Suppressor macrophage treated with lipopolysaccharide for 4 hours (primary cell): ENCODE data around the gene SYVN1.
A peak's percentile ranks its signal among the peaks of the same experiment; 100 is the strongest.
"Not testable (repeated sequence)": the region's sequence is repeated elsewhere in the genome, so short reads cannot be mapped to it uniquely, and the experiment has no call there.

Source experiments
- DNase-seq: peaks from one replicate; pipeline ENCODE4 v3.0.0-alpha.2; 2020

The SYVN1 gene

DNA sequence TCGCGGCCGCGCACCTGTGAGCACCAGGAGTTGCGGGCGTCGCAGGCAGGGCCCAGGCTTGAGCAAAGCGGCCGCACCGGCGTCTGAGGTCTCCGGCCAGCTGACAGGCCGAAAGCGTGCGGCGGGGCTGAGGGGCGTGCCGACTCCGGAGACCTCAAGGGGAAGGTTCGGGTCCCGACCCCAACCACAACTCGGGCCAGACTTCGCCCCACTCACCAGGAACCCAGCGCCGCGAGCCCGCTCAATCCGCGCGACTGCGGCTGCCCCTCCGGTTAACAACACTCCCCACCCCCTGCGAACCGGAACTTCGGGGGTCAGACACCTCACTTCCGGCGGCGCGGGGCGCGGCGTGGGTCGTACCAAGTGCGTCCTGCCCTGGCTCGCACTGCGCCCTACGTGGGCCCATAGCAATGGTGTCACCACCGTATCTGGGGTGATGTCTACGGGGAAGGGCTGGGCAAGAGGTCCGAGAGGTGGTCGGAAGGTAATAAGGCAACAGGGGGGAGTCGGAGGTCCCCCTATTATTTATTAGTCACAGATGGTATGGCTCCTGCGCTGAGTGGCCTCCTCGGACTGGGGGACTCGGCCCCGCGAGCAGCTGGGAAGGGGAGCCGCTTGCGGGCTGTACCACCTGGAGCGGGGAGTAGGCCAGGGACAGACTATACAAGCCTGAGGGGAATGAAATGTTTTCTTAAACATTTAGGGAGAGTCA is at the start of gene SYVN1:
Gene SYVN1, minus strand, starts transcription at position 280 of the 712 bp plus-strand sequence. CDS start 918 bp downstream, outside the sequence.
- peak; percentile 95 for DNase-seq

DNA sequence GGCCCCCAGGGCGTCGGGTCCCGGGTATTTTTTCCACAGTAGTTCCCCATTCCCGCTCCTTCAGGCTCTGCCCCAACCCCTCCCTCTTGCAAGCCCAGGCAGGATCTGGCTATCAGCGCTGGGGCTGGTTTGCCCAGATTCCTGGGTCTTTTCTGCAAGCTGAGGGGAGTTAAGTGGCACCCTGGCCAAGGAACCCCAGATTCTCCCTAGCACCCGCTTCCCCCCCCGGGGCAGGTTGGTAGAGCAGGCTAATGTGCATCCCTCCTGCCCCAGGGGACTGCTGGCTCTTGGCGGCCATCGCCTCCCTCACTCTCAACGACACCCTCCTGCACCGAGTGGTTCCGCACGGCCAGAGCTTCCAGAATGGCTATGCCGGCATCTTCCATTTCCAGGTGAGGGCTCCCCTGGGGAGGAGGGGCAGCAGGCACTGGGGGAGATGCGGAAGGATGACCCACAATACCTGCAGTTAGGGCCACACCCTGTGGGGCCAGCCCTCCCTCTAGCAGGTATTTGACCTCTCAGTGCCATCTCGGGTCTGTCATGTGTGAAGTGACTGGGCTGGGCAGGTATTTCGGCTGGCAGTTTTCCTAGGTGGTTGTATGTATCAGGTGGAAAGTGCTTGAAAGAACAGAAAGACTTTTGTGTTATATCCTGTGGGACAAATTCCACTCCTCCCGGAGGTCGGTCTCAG is 49.0 kb upstream of the SYVN1 start:
- no peak for DNase-seq

DNA sequence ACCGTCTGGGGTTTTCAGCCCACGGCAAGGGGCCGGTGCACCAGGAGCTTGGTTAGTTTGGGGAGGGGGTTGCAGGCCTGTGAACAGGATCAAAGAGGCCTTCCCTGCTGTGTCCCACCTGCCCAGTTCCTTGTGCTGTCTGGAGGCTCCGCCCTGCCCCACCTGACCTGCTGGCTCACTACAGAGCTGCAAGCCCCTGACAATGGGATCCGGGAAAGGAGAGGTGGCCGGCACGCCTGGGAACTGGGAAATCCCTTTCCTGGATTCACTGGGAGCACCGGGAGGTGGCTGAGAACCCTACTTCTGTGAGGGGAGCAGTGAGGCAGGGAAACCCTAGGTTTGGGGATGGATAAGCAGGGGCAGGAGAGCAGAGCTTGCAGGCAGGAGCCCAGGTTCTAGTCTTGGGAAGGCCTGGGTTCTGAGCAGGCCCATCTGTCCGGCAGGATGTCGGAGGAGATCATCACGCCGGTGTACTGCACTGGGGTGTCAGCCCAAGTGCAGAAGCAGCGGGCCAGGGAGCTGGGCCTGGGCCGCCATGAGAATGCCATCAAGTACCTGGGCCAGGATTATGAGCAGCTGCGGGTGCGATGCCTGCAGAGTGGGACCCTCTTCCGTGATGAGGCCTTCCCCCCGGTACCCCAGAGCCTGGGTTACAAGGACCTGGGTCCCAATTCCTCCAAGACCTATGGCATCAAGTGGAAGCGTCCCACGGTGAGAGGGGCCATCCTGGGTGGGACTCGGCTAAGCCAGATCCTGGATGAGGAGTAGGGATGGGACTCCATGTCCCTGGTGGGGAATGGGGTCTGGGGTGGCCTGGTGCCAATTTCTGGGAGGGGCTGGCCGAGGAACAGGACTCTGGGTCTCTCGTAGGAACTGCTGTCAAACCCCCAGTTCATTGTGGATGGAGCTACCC is 48.2 kb upstream of the SYVN1 start:
- DNase-seq: no peak

DNA sequence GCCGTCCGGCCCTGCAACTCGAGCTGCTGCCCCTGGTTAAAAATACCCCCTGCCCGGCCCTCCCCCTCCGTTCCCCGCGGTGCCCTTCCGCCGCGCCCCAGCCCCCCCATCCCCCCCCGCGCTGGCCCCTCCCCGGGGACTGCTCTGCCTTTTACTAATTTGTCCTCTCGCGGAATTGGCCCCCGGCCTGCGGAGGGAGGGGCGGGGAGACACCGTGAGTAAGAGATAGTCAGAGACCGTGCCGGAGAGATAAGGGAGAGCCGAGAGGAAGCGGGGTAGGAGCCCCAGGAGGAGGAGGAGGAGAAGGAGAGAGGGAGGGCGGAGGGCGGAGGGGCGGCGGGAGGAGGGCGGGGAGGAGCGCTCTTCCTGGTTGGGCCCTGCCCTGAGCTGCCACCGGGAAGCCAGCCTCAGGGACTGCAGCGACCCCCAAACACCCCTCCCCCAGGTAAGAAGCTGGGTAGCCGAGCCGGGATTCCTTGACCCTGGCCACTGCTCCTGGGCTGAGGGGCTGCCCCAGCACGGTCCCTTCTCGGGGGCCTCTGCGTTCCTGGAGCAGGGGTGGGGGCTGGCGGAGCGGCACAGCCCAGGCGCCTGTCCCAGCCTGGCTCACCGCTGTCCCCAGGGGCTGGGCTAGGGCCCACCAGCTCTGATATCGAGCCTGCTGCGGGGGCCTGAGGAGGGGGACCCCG is 47.4 kb upstream of the SYVN1 start, which contains the start of gene CAPN1:
Gene CAPN1, plus strand, starts transcription at position 360 of the 689 bp plus-strand sequence. CDS start 774 bp downstream, outside the sequence.
- DNase-seq: peak; percentile 75

DNA sequence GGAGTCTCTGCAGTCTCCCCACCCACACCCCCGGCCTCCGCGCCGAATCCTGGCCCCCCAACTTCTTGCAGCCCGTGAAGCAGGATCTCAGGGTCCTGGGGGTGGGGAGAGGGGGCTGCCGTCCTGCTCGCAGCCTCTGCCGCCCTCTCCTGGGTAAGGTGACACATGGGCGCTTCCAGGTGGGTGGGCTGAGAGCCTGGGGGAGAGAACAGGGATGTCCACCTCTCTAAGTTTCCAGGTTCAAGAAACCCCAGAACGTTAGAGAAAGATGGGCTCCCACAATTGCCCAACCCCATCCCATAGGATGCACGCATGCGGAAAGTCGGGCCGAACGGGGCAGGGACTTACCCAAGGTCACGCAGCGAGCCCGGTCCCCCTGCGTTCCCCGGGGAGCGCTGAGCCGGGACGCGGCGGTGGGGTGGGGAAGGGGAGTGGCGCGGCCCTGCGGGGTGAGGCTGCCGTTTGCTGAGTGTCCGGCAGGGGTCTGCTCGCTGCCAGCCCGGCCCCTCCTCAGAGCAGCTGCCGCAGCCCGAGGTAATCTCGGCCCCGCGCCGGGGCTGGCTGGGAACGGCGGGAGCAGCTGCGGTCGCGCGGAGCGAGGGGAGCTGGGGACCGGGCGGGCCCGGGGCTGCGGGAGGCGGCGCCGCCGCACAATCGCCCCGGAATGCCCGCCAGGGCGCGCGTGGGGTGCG is 46.7 kb upstream of the SYVN1 start:
- DNase-seq: peak; percentile 71

DNA sequence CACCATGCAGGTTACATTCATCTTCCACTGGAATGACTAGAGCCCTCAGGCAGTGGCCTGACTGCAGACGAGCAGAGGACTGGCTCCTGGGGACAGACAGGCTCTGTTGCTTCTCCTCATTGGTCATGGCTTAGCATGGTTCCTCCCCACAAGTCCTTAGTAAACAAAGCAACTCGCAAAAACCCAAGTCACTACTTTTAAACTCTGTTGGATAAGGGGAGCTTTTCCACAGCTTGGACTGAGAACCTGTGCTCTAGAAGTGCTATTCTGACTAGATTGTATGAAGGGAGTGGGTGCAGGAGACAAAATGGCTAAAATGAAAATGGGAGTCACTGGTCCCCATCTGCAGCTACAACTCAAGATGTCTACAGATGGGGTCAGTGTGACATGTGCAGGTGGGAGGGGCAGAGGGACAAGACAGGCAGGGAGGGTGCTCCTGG is 40.3 kb upstream of the SYVN1 start:
- not testable (repeated sequence) for DNase-seq

DNA sequence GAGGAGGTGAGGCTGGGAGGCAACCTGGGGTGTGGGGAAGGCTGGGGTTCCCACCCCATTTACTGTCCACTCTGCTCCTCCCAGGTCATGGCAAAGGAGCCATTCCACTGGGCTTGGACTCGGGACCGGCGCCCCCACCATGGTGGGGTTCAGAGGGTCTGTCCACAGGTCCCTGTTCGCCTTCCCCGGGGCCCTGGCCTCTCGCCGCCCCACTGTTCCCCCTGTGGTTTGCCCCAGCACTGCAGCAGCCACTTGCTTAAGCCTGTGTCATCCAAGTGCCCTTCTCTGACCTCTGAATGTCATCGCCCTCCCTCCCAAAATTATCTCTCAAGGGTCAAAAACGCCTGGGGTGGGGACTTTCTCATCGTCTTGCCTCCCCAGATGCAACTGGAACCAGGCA is 38.3 kb upstream of the SYVN1 start:
- no peak for DNase-seq

DNA sequence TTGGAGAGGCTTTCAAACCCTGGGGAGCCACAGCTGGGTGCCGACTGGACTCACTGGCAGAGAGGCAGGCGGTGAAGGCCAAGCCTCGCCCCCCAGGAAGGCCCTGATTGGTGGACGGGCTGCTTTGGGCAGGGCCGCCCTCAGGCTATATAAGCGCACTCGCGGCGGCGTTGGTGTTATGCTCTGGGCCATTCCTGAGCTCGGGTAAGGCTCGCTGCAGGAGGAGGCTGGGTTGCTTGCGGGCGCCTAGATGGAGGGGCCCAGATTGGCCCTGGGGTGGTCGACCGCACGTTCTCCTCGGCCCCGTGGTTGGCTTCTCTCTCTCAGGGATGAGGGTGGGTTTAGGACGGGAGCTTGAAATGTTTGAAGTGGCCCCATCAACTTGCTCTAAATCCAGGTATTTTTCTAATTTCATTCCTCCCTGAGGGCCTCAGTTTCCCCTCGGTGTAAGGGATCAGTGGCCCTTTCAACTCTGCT is 35.8 kb upstream of the SYVN1 start, which contains the start of gene SPDYC:
Gene SPDYC, plus strand, starts transcription at position 176 of the 477 bp plus-strand sequence. CDS start 1,125 bp downstream, outside the sequence.
- DNase-seq: no peak

DNA sequence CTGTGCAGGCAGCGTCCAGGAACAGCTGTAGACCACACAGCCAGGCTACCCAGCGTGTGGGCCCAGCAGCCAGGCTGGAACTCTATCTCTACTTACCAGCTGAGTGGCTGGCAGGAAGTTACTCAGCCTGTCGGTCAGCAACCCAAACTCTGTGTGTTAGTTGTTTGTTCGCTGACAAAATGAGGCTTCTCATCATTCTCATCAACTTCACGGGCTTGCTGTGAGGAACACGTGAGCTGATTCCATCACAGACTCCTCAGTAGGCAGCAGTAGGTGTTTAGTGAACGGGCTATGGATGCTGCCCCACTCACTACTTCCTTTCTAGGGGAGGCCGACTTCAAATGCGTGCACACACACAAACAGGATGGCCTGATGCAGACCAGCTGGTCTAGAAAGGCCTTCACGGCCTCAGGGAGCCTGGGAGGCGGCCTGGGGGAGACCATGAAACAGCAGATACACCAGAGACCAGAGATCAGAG is 34.9 kb upstream of the SYVN1 start:
- DNase-seq: no peak

DNA sequence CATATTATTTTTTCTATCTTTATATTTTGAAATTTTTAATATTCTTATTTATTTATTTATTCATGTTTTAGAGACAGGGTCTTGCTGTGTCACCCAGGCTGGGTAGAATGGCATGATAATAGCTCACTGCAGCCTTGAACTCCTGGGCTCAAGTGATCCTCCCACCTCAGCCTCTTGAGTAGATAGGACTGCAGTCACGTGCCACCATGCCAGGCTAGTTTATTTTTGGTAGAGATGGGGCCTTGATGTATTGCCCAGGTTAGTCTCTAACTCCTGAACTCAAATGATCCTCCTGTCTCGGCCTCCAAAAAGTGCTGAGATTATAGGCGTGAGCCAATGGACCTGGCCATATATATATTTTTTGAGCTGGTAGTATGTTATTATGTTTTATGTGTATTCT is 33.3 kb upstream of the SYVN1 start:
- DNase-seq: no peak

DNA sequence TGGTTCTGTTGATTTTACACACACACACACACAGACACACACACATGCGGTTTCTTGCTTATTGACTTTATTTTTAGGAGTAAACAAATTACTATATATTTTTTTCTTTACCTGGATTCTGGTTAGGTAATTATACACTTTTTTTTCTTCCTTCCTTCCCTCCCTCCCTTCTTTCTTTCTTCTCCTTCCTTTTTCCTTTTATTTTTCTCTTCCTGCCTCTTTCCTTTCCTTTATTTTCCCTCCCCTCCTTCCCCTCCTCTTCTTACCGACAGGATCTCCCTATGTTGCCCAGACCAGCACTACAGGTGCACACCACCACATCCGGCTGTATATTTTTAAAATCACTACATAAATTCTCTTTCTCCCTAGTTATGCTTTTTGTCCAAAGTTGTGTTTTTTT is 32.6 kb upstream of the SYVN1 start:
- no peak for DNase-seq

DNA sequence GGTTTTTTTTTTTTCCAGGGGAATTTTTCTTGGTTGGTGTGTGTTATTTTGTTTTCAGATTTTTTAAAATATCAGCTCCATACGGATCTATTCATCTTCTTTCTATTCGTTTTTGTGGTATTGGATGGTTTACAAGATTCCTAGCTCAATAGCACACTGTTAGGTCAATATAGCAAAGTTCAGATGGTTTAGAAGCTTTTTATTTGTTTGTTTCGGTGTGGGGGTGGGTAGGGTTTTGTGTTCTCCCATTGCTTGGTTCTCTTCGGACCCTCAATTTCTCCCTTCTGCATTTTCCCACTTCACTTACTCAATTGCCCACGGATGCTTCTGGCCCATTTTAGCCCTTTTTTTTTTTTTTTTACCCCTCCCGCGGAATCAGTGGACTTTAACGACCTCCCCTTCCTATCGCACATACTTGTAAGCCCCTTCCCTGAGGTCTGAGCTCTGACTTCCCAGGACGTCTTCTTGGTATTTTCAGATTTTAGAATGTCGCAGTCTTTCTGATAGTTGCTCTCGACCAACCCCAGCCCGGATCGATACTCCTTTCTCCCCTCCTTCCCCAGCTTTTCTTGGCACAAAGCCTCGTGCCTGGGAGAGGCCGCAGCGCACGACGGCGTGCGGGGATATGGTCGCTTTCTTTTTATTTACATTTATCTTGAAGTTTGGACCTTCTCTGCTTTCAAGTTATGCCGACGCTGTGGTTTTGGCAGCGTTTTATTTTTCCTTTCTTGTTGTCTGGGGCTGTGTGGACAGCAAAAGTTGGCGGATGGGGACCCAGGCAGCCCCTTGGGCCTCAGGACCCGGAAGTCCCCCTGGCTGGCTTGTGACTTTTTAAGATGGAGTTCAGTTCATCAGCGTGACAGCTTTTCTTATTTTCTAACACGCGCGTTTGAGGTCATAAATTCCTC is 31.3 kb upstream of the SYVN1 start:
- no peak for DNase-seq

DNA sequence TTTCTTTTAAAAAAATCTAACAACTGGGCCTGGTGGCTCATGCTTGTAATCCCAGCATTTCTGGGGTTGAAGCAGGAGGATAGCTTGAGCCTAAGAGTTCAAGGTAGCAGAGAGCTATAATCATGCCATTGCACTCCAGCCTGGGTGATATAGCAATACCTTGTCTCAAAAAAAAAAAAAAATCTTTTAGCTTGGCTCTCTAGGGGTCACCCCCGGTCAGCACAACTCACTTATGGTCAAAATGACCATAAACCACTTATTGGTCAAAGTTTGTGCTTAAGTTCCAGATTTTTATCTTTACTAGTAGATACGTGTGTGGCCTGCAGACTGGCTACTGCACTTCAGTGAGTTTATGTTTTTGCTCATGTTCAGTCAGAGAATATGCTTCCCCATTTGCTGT is 29.4 kb upstream of the SYVN1 start:
- no peak for DNase-seq

DNA sequence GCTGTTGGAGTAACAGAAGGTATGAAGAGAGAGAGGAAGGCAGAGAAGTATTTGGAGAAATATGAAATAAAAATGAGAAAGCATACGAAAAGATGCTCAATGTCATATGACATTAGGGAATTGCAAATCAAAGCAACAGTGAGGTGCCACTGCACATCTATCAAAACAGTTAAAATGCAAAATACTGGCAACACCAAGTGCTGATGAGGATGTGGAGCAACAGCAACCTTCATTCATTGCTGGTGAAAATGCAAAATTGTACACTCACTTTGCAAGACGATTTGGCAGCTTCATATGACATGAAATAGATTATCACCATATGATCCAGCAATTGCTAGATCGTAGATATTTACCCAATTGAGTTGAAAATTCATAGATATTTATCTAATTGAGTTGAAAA is 26.3 kb upstream of the SYVN1 start:
- DNase-seq: no peak

DNA sequence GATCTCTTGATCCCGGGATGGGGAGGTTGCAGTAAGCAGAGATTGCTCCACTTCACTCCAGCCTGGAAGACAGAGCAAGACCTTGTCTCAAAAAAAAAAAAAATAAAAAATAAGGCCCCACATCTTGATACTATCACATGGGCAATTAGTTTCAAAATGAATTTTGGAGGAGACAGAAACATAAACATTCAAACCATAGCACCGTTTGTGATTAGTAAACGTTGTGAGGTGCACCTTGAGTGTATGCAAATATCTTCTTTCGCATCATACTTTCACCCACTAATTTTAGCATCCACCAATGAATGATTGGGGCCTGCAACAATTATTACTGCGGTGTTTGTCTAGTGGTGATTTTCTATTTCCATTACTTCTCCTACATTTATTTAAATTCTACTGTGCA is 24.7 kb upstream of the SYVN1 start:
- no peak for DNase-seq

DNA sequence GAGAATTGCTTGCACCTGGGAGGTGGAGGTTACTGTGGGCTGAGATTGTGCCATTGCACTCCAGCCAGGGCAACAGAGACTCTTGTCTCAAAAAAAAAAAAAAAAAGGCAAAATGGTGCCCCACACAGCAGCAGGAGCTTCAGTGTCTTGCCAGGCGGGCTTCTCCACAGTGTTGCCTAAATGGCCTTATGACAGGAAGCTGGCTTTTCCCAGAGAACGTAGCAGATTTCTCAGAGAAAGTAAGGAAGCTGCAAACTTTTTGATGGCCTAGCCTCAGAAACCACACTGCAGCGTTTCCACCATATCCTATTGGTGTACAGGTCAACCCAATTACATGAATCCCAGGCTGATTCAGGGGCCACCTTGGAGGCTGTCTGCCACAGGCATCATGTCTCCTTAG is 23.0 kb upstream of the SYVN1 start:
- DNase-seq: no peak

DNA sequence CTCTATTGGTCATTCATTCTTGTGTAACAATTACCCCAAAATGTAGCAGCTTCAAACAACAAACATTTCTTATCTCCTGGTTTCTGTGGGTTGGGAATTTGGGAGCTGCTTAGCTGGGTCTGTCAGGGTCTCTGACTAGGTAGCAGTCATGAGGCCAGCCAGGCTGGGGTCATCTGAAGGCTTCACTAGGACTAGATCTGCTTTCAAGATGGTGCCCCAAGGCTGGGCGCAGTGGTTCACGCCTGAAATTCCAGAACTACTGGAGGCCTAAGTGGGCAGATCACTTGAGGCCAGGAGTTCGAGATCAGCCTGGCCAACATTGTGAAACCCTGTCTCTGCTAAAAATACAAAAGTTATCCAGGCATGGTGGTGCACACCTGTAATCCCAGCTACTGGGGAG is 22.6 kb upstream of the SYVN1 start:
- DNase-seq: no peak

DNA sequence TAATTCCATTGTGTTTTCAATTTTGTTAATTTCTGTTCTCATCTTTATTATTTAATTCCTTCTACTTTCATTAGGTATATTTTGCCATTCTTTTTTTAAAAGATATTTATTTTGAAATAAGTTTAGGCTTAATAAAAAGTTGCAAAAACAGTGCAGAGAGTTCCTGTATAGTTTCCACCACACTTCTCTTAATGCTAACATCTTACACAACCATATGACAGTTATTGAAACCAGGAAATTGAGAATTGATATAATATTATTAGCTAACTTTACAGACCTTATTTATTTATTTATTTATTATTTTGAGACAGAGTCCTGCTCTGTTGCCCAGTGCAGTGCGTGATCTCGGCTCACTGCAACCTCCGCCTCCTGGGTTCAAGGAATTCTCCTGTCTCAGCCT is 21.9 kb upstream of the SYVN1 start:
- no peak for DNase-seq

DNA sequence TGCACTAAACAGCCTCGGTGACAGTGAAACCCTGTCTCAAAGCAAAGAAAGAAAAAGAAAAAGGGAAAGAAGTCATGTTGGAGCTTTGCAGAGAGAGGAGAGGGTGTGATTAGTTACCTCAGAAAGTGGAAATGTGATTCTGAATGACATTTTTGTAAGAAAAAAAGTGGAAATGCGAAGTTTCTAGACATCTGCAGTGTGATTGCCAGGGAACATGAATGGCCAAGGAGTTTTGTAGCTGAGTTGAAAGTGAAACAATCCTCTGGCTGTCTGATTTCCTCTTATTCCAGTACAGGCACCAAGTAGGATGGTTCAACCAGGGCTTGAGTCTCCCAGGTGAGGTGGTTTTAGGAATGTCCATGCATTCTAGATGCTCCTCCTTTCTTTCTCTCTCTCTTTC is 17.8 kb upstream of the SYVN1 start:
- DNase-seq: peak; percentile 65

DNA sequence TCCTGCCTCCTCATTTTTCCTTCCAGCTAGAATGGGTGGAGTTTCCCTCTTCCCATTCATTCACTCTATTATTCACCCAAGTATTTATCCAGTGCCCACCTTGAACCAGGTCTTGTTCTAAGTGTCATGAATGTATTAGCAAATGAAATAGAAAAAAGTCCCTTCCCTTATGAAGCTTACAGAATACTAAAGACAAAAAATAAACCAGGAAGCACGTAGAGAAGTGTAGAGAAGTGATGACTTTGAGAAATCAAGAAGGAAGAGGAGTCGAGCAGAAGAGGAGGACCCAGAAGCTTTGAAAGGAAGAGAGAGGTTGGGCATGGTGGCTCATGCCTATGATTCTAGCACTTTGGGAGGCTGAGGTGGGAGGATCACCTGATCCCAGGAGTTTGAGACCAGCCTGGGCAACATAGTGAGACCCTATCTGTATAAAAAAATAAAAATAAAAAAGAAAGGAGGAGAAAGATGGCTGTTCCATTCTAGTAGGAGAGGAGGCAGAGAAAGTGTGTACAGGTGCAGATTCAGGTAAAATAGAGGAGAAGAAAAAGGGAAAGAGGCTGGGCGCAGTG is 17.1 kb upstream of the SYVN1 start:
- DNase-seq: peak; percentile 23
